K562 (cell line): ENCODE data around the gene FNBP1. TPM values are rescaled to one million over a fixed set of nuclear protein-coding genes. Genes with fewer than 3 reads are reported as not detected.

Source experiments
- ATAC-seq: fragments of 200-7000 bp; cut with Tn5 transposase; 3 replicates; pipeline ENCODE4 v1.9.1; 2020; ENCODE audit warnings: moderate library complexity
- BruUV-seq: library from RNA; stranded (reverse); fragments of 400-500 nt; replicated peaks from 2 replicates; lab custom pipeline; 2021; lab: Mats Ljungman, UMichigan
- CTCF ChIA-PET: fragments of 300-600 bp; formaldehyde crosslinking; extraction: SDS; loops from one replicate; lab custom pipeline; 2021; ENCODE audit warnings: low intra/inter-chr PET ratio; lab: Yijun Ruan, JAX
- POLR2A ChIA-PET: fragments of 300-600, 350-650 bp; sonication (Branson Sonifier 250); formaldehyde crosslinking; extraction: SDS; loops from one replicate; lab custom pipeline; 2021; ENCODE audit warnings: antibody characterized with exemption, inconsistent platforms; lab: Yijun Ruan, JAX
- DNase-seq, 4 experiments: peaks; one replicate each; pipeline versions ENCODE4 v3.0.0 to v3.0.0-alpha.2; 2011 to 2018; ENCODE audit warnings: low spot score in 3 of 4, mixed read lengths in 3 of 4; ENCODE audit errors: extremely low read depth in 1 of 4
- FAIRE-seq: peaks from 2 replicates; lab custom pipeline; 2011; peaks lifted over from hg19 to GRCh38; lab: Jason Lieb, UNC
- H2AFZ ChIP-seq: 2 replicates; pipeline ENCODE4 v1.6.0; 2011; ENCODE audit warnings: low read depth, low read length, control low read depth, inconsistent platforms
- H3K27ac ChIP-seq: fragments of 200-600 bp; 3 replicates; pipeline ENCODE4 v1.8.0; 2011; ENCODE audit warnings: low read depth, mild to moderate bottlenecking, control low read depth, inconsistent platforms, low read length, moderate library complexity, mixed read lengths; ENCODE audit errors: extremely low read depth
- H3K27me3 ChIP-seq, 2 experiments: fragments of 300-600 bp in 1 of 2; 2 replicates in 1 of 2; 3 replicates in 1 of 2; pipeline versions ENCODE4 v1.6.0 to v1.8.0; 2011; ENCODE audit warnings: inconsistent platforms in 2 of 2, low read length in 2 of 2, mild to moderate bottlenecking in 1 of 2, mixed read lengths in 1 of 2, moderate library complexity in 1 of 2; ENCODE audit not compliant: control insufficient read depth in 2 of 2, insufficient read depth in 2 of 2
- H3K36me3 ChIP-seq: fragments of 300-600 bp; 3 replicates; pipeline ENCODE4 v1.8.0; 2011; ENCODE audit warnings: mild to moderate bottlenecking, low read length, inconsistent platforms; ENCODE audit not compliant: control insufficient read depth, insufficient read depth
- H3K4me1 ChIP-seq, 2 experiments: fragments of 200-600 bp in 1 of 2; replicated peaks in 1 of 2; 2 replicates in 1 of 2; 3 replicates in 1 of 2; pipeline versions ENCODE4 v1.5.1 to v1.8.0; 2011; ENCODE audit warnings: inconsistent platforms in 2 of 2, low read length in 2 of 2, mild to moderate bottlenecking in 1 of 2, mixed read lengths in 1 of 2, moderate library complexity in 1 of 2; ENCODE audit not compliant: control insufficient read depth in 2 of 2, insufficient read depth in 2 of 2
- H3K4me2 ChIP-seq: 2 replicates; pipeline ENCODE4 v1.6.1; 2011; ENCODE audit warnings: low read length, control low read depth, inconsistent platforms, mixed read lengths; ENCODE audit not compliant: insufficient read depth
- H3K4me3 ChIP-seq: fragments of 200-600 bp; sonication (generic), shearing (Covaris generic); 2 replicates; pipeline ENCODE4 v1.5.1; 2016; ENCODE audit warnings: control low read depth, inconsistent platforms
- H3K79me2 ChIP-seq: fragments of 200-600 bp; 3 replicates; pipeline ENCODE4 v1.8.0; 2011; ENCODE audit warnings: low read length, inconsistent platforms; ENCODE audit not compliant: control insufficient read depth, insufficient read depth
- H3K9ac ChIP-seq, 2 experiments: 2 replicates each; pipeline versions ENCODE4 v1.6.0 to v1.6.1; 2011; ENCODE audit warnings: low read depth in 2 of 2, low read length in 2 of 2, control low read depth in 1 of 2, inconsistent platforms in 1 of 2, mild to moderate bottlenecking in 1 of 2, mixed read lengths in 1 of 2; ENCODE audit not compliant: insufficient read depth in 1 of 2
- H3K9me1 ChIP-seq: one replicate; pipeline ENCODE4 v1.6.0; 2011; ENCODE audit warnings: inconsistent platforms, mild to moderate bottlenecking, low read length, moderate library complexity; ENCODE audit not compliant: control insufficient read depth, insufficient read depth
- H3K9me3 ChIP-seq: replicated peaks from 2 replicates; pipeline ENCODE4 v1.5.1; 2011; ENCODE audit warnings: low read depth, low read length, inconsistent platforms; ENCODE audit not compliant: control insufficient read depth, insufficient read depth
- H4K20me1 ChIP-seq: replicated peaks from 2 replicates; pipeline ENCODE4 v1.6.1; 2011; ENCODE audit warnings: low read length, inconsistent platforms, mixed read lengths; ENCODE audit not compliant: control insufficient read depth, insufficient read depth
- ARID3A ChIP-seq: IDR thresholded peaks from 2 replicates; pipeline ENCODE4 v1.6.1; 2012; ENCODE audit warnings: low read depth, low read length, improper control_type of control experiment, borderline replicate concordance
- ASH1L ChIP-seq: fragments of 450-650 bp; IDR thresholded peaks from 2 replicates; pipeline ENCODE4 v1.6.1; 2018; ENCODE audit warnings: borderline replicate concordance, mild to moderate bottlenecking, low read depth; ENCODE audit not compliant: partially characterized antibody
- BRD9 ChIP-seq: fragments of 450-650 bp; IDR thresholded peaks from 2 replicates; pipeline ENCODE4 v1.6.1; 2018; ENCODE audit warnings: low read depth; ENCODE audit not compliant: partially characterized antibody
- CEBPG ChIP-seq, 3 experiments: fragments of 200-800 bp in 1 of 3; sonication (Bioruptor generic) in 1 of 3; sonication (generic) in 1 of 3; formaldehyde crosslinking in 1 of 3; IDR thresholded peaks in 2 of 3; conservative IDR thresholded peaks in 1 of 3; 2 replicates each; pipeline versions ENCODE4 v1.6.1 to v1.8.0; 2016 to 2022; ENCODE audit warnings: missing compliant biosample characterization in 2 of 3, missing genetic modification characterization in 2 of 3, mild to moderate bottlenecking in 1 of 3, missing genetic modification reagents in 1 of 3
- ELF1 ChIP-seq: fragments of 200-800 bp; sonication (Bioruptor generic); IDR thresholded peaks from 2 replicates; pipeline ENCODE4 v1.6.1; 2016; ENCODE audit warnings: missing genetic modification characterization, missing compliant biosample characterization
- ETV1 ChIP-seq: fragments of 450-650 bp; conservative IDR thresholded peaks from 2 replicates; pipeline ENCODE4 v1.6.1; 2016; ENCODE audit warnings: missing genetic modification characterization, control low read depth, low read depth, missing compliant biosample characterization
- HNRNPLL ChIP-seq: fragments of 200-400 bp; formaldehyde crosslinking; IDR thresholded peaks from 2 replicates; pipeline ENCODE4 v1.6.1; 2017; ENCODE audit warnings: low read length, low read depth, mild to moderate bottlenecking; ENCODE audit not compliant: poor library complexity, severe bottlenecking
- PHF8 ChIP-seq: fragments of 200-600 bp; sonication (generic); IDR thresholded peaks from 2 replicates; pipeline ENCODE4 v1.6.1; 2012; ENCODE audit warnings: mixed run types, mild to moderate bottlenecking, inconsistent platforms, low read length, moderate library complexity, borderline replicate concordance
- YY1 ChIP-seq, 3 experiments: IDR thresholded peaks; 2 replicates each; pipeline ENCODE4 v1.6.1; 2011; ENCODE audit warnings: low read length in 2 of 3, mild to moderate bottlenecking in 2 of 3, moderate library complexity in 2 of 3, borderline replicate concordance in 1 of 3, control low read depth in 1 of 3, low read depth in 1 of 3; ENCODE audit not compliant: insufficient read depth in 3 of 3, insufficient replicate concordance in 2 of 3, control insufficient read depth in 1 of 3, insufficient read length in 1 of 3; ENCODE audit errors: extremely low read depth in 1 of 3
- ZBTB49 ChIP-seq: sonication (generic); formaldehyde crosslinking; IDR thresholded peaks from 2 replicates; pipeline ENCODE4 v1.8.0; 2022; ENCODE audit warnings: missing genetic modification reagents, mild to moderate bottlenecking, borderline replicate concordance
- ZNF143 ChIP-seq: sonication (generic); formaldehyde crosslinking; IDR thresholded peaks from 2 replicates; pipeline ENCODE4 v1.9.0; 2022; ENCODE audit warnings: mild to moderate bottlenecking, missing genetic modification reagents
- ZNF239 ChIP-seq: fragments of 250-450 bp; sonication (Bioruptor Pico); IDR thresholded peaks from 2 replicates; pipeline ENCODE4 v1.4.0; 2020; ENCODE audit warnings: mild to moderate bottlenecking
- ZNF436 ChIP-seq: fragments of 250-450, 450-650 bp; sonication (Bioruptor Pico); formaldehyde crosslinking; IDR thresholded peaks from 2 replicates; pipeline ENCODE4 v1.7.0; 2020; ENCODE audit warnings: mild to moderate bottlenecking
- WGBS: fragments of 100-300 bp; shearing (Covaris generic); methylation state at CpG from one replicate; pipeline ENCODE4 v1.1.6; 2016; ENCODE audit warnings: low coverage, mixed read lengths; ENCODE audit not compliant: insufficient coverage; ENCODE audit errors: missing lambda C conversion rate; 5-methylcytosine and 5-hydroxymethylcytosine counted together
- in situ Hi-C: fragments of 300-500 bp; cut with MboI; formaldehyde crosslinking; loops from 4 replicates; pipeline ENCODE4 v1.15.0; 2018; ENCODE audit warnings: inconsistent platforms, mixed read lengths
- intact Hi-C: fragments of 100-400 bp; cut with micrococcal nuclease; formaldehyde crosslinking; loops from 2 replicates; pipeline ENCODE4 v1.14.2; 2022
- polyA plus RNA-seq, 8 experiments: library from polyadenylated mRNA; depleted of rRNA in 4 of 8; stranded (reverse) in 5 of 8; unstranded in 3 of 8; fragments of >200 nt; fragmentation: Nextera tagmentation in 2 of 8; fragmentation: Illumina TruSeq in 1 of 8; extraction: Ambion mirVana in 2 of 8; extraction: Trizol in 1 of 8; gene quantifications; 2 replicates each; pipeline versions ENCODE4 v1.2.1 to v1.2.3, GENCODE V29; 2011 to 2014; ENCODE audit warnings: inconsistent platforms in 1 of 8, missing spikeins in 1 of 8
- total RNA-seq, 7 experiments: library from RNA; depleted of rRNA in 6 of 7; stranded (reverse); fragments of >200 nt in 6 of 7; fragmentation: Illumina TruSeq in 2 of 7; extraction: Trizol in 2 of 7; gene quantifications; 2 replicates each; pipeline versions ENCODE4 v1.2.1 to v1.2.3, GENCODE V29; 2011 to 2021; ENCODE audit warnings: low replicate concordance in 1 of 7

Gene FNBP1
- total and polyA plus RNA-seq, 9 of the 15 experiments (the other 6 are each of a cell fraction or from before 2014, with no cell fraction given) = 1.8 to 14.9 (median 7.6) TPM

GRCh38 chr9:129887334-129888292 lies 155.4 kb downstream of the FNBP1 start:
- peak; percentile 85 for FAIRE-seq
- ChIA-PET CTCF (interaction anchor here (0.5 to 1.1 kb wide), 3 partner anchors 212 to 553 kb away, joined by 3 to 4 read pairs (median 3); no protein-coding TSS in a partner anchor), POLR2A (interaction anchor here (0.6 to 2.9 kb wide), 24 partner anchors 8 to 1611 kb away, joined by 3 to 18 read pairs (median 4); partner anchors contain the start of genes C9orf78, GPR107, SWI5 and TOR1B)
- Histone ChIP-seq H3K4me1 (peaks cover 61 to 63% of the 10 kb centered on the region in 2 experiments), H3K4me3 (peak overlapping the region; percentile 48), H3K9me1 (no peaks in the 10 kb centered on the region), H3K36me3 (peaks cover 5% of the 10 kb centered on the region), H3K4me2 (peak overlapping the region; percentile 95), H2AFZ (peak overlapping the region; percentile 87), H3K27me3 (no peaks in the 10 kb centered on the region), H3K27ac (peak overlapping the region; percentile 91), H4K20me1 (no peaks in the 10 kb centered on the region), H3K9me3 (no peaks in the 10 kb centered on the region), H3K79me2 (peaks cover 21% of the 10 kb centered on the region), H3K9ac (peak overlapping the region; percentile 6 to 95; a peak in 3 of 4 replicates)
- WGBS = 5% methylated on average over 27 of the region's 27 CpGs
- ATAC-seq = peak; percentile 14
- BruUV-seq = TSS peak; percentile 10
- intact Hi-C loops = loop anchor here (2.0 to 10.0 kb wide), 6 partner anchors 70 to 457 kb away; partner anchors contain the start of genes ASB6 and GPR107
- in situ Hi-C loops = loop anchor here (10.0 kb wide), 1 partner anchor 1563 kb away; the partner anchor contains the start of genes COQ4 and TRUB2
- DNase-seq = peak; percentile 64 to 87 (median 66)
- TF ChIP-seq BRD9 (no peak), ELF1 (tag) (no peak), YY1 (IDR thresholded peaks at IDR 0.05; ENCODE audit: borderline replicate concordance in 1 of 3, control insufficient read depth in 1 of 3, extremely low read depth in 1 of 3, insufficient read depth in 3 of 3, insufficient read length in 1 of 3, insufficient replicate concordance in 2 of 3, low read depth in 1 of 3, low read length in 2 of 3) (peak in 1 of 3 experiments; percentile 51), ARID3A (peak; percentile 34), PHF8 (0 out of 2 replicates have a peak, but pooled peaks have one; percentile 18), CEBPG (CRISPR knock-in tag; IDR thresholded peaks at IDR 0.05) (no peak), CEBPG (tag; conservative IDR thresholded peaks at IDR 0.05 in 1 of 2, IDR thresholded peaks at IDR 0.05 in 1 of 2) (0 out of 4 replicates have a peak, but pooled peaks of 1 of the 2 experiments have one; percentile 6), ZNF143 (CRISPR knock-in tag) (no peak), ETV1 (tag) (peak; percentile 49), ZNF436 (CRISPR knock-in tag) (0 out of 2 replicates have a peak, but pooled peaks have one; percentile 41), ASH1L (no peak), HNRNPLL (peak; percentile 72), ZNF239 (CRISPR knock-in tag) (0 out of 2 replicates have a peak, but pooled peaks have one; percentile 35), ZBTB49 (CRISPR knock-in tag) (no peak)
